Measurements from ENCODE around the gene SLC7A10. TPM values are rescaled to one million over a fixed set of nuclear protein-coding genes. Genes with fewer than 3 reads are reported as not detected.

The SLC7A10 gene
- total RNA-seq, 4 donors from 2014 or later, result not detected

GRCh38 chr19:33246709-33247440 lies 21.2 kb upstream of the SLC7A10 start:
- Histone ChIP-seq H3K4me3 (no peak overlapping the region), H3K36me3 (no peaks in the 10 kb centered on the region), H3K27ac (no peak overlapping the region), H3K4me1 (no peaks in the 10 kb centered on the region), H3K27me3 (no peaks in the 10 kb centered on the region), H3K9me3 (no peaks in the 10 kb centered on the region)
- no peak for ATAC-seq
- TF ChIP-seq CTCF (IDR thresholded peaks at IDR 0.05 in 4 of 5, conservative IDR thresholded peaks at IDR 0.05 in 1 of 5), result no peak
- TF ChIP-seq POLR2A (IDR thresholded peaks at IDR 0.05), result no peak
- in situ Hi-C loops (cut with MboI; ENCODE audit: low sequenced_read_pairs in 4 of 4) (loop anchor here in 3 of 4 donors (25.0 kb wide), 1 partner anchor 515 kb away; no protein-coding TSS in a partner anchor), intact Hi-C loops (cut with DNase I; ENCODE audit: low total_unique reads) (loop anchor here (5.0 kb wide), 1 partner anchor 45 kb away; no protein-coding TSS in a partner anchor)
- DNase-seq, result no peak

- no peaks in the 10 kb centered on the region for H3K4me1 ChIP-seq
- intact Hi-C loops (cut with DNase I; ENCODE audit: low total_unique reads) (loop anchor here (5.0 kb wide), 1 partner anchor 46 kb away; no protein-coding TSS in a partner anchor), in situ Hi-C loops (cut with MboI; ENCODE audit: low sequenced_read_pairs in 4 of 4) (loop anchor here in 3 of 4 donors (25.0 kb wide), 1 partner anchor 516 kb away; no protein-coding TSS in a partner anchor)
- H3K4me3 ChIP-seq, result no peak overlapping the region
- no peak overlapping the region for H3K27ac ChIP-seq
- TF ChIP-seq CTCF (IDR thresholded peaks at IDR 0.05 in 4 of 5, conservative IDR thresholded peaks at IDR 0.05 in 1 of 5) (peak; percentile 15 to 47 (median 32)), POLR2A (IDR thresholded peaks at IDR 0.05) (no peak)
- ATAC-seq (no peak), DNase-seq (peak in 1 of 2 donors; percentile 23)
- H3K9me3 ChIP-seq, result no peaks in the 10 kb centered on the region
- no peaks in the 10 kb centered on the region for H3K36me3 ChIP-seq
- H3K27me3 ChIP-seq, result no peaks in the 10 kb centered on the region
Observed at GRCh38 chr19:33245948-33246708, 20.5 kb upstream of the SLC7A10 start.

GRCh38 chr19:33242911-33243310 lies 17.3 kb upstream of the SLC7A10 start:
- Histone ChIP-seq H3K4me1 (no peaks in the 10 kb centered on the region), H3K27me3 (no peaks in the 10 kb centered on the region), H3K36me3 (no peaks in the 10 kb centered on the region), H3K4me3 (no peak overlapping the region), H3K9me3 (no peaks in the 10 kb centered on the region), H3K27ac (no peak overlapping the region)
- DNase-seq (no peak), ATAC-seq (no peak)
- in situ Hi-C loops (cut with MboI; ENCODE audit: low sequenced_read_pairs in 4 of 4) (loop anchor here in 3 of 4 donors (25.0 kb wide), 1 partner anchor 519 kb away; no protein-coding TSS in a partner anchor), intact Hi-C loops (cut with DNase I; ENCODE audit: low total_unique reads) (loop anchor here (5.0 kb wide), 2 partner anchors 59 to 529 kb away; partner anchors contain the start of gene CEBPA)
- TF ChIP-seq CTCF (IDR thresholded peaks at IDR 0.05 in 4 of 5, conservative IDR thresholded peaks at IDR 0.05 in 1 of 5) (no peak), POLR2A (IDR thresholded peaks at IDR 0.05) (no peak)

- intact Hi-C loops (cut with DNase I; ENCODE audit: low total_unique reads) (loop anchor here (5.0 kb wide), 2 partner anchors 60 to 530 kb away; partner anchors contain the start of gene CEBPA), in situ Hi-C loops (cut with MboI; ENCODE audit: low sequenced_read_pairs in 4 of 4) (loop anchor here in 3 of 4 donors (25.0 kb wide), 1 partner anchor 520 kb away; no protein-coding TSS in a partner anchor)
- H3K4me1 ChIP-seq, result no peaks in the 10 kb centered on the region
- no peaks in the 10 kb centered on the region for H3K36me3 ChIP-seq
- ATAC-seq (no peak), DNase-seq (no peak)
- H3K4me3 ChIP-seq, result no peak overlapping the region
- no peaks in the 10 kb centered on the region for H3K9me3 ChIP-seq
- no peak for TF ChIP-seq POLR2A (IDR thresholded peaks at IDR 0.05)
- no peak overlapping the region for H3K27ac ChIP-seq
- no peaks in the 10 kb centered on the region for H3K27me3 ChIP-seq
Observed at GRCh38 chr19:33242131-33242530, 16.5 kb upstream of the SLC7A10 start.
